ENCODE measurements around the gene LEFTY1. TPM values are rescaled to one million over a fixed set of nuclear protein-coding genes. Genes with fewer than 3 reads are reported as not detected.

Gene LEFTY1
- total and polyA plus RNA-seq, 9 of the 15 experiments (the other 6 are each of a cell fraction or from before 2014, with no cell fraction given) = 0.07 to 0.24 (median 0.17) TPM; not detected in 5

DNA sequence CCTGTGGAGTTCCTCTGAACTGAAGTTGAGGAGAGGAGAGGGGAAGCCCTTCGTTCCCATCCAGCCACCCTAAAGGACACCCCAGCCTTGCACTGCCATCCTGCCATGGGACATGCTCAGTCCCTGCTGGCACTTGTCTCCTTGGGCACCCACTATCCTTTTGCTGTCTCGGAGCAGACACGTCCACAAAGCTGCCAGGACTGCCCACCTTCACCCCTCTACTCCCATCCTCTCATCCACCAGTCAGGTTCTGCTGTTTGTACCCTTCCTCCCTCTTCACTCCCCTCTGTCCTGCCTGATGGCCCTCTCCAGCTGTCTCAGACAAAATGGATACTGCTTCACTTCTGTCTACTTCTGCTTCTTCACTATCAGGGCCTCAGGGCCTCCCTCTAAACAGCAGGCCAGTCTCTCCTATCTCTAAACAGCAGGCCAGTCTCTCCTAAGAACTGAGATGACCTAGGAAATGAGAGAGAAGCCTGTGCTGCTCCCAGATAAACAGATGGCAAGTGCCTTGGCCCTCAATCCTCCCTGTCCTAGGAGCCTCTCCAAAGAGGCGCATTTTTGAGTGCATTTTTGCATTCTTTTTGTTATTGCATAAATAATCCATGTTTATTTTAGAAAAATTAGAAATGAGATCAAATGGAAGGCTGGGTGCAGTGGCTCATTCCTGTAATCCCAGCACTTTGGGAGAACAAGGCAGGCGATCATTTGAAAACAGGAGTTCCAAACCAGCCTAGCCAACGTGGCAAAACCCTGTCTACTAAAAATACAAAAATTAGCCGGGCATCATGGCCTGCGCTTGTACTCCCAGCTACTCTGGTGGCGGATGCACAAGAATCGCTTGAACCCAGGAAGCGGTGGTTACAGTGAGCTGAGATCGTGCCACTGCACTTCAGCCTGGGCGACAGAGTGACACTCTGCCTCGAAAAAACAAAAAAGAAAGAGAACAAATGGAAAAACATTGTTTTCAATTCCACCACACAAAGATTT lies 39.5 kb upstream of the LEFTY1 start (continued):
- peak; percentile 35; the same call in 1 of the 2 replicates for TF ChIP-seq MGA (IDR thresholded peaks at IDR 0.05)
- TF ChIP-seq, protein P1, sequence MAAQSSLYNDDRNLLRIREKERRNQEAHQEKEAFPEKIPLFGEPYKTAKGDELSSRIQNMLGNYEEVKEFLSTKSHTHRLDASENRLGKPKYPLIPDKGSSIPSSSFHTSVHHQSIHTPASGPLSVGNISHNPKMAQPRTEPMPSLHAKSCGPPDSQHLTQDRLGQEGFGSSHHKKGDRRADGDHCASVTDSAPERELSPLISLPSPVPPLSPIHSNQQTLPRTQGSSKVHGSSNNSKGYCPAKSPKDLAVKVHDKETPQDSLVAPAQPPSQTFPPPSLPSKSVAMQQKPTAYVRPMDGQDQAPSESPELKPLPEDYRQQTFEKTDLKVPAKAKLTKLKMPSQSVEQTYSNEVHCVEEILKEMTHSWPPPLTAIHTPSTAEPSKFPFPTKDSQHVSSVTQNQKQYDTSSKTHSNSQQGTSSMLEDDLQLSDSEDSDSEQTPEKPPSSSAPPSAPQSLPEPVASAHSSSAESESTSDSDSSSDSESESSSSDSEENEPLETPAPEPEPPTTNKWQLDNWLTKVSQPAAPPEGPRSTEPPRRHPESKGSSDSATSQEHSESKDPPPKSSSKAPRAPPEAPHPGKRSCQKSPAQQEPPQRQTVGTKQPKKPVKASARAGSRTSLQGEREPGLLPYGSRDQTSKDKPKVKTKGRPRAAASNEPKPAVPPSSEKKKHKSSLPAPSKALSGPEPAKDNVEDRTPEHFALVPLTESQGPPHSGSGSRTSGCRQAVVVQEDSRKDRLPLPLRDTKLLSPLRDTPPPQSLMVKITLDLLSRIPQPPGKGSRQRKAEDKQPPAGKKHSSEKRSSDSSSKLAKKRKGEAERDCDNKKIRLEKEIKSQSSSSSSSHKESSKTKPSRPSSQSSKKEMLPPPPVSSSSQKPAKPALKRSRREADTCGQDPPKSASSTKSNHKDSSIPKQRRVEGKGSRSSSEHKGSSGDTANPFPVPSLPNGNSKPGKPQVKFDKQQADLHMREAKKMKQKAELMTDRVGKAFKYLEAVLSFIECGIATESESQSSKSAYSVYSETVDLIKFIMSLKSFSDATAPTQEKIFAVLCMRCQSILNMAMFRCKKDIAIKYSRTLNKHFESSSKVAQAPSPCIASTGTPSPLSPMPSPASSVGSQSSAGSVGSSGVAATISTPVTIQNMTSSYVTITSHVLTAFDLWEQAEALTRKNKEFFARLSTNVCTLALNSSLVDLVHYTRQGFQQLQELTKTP (IDR thresholded peaks at IDR 0.05; ENCODE audit: low read depth in 1 of 2, partially characterized antibody in 2 of 2) = peak in 1 of 2 experiments; percentile 93
- TF ChIP-seq, protein P2, sequence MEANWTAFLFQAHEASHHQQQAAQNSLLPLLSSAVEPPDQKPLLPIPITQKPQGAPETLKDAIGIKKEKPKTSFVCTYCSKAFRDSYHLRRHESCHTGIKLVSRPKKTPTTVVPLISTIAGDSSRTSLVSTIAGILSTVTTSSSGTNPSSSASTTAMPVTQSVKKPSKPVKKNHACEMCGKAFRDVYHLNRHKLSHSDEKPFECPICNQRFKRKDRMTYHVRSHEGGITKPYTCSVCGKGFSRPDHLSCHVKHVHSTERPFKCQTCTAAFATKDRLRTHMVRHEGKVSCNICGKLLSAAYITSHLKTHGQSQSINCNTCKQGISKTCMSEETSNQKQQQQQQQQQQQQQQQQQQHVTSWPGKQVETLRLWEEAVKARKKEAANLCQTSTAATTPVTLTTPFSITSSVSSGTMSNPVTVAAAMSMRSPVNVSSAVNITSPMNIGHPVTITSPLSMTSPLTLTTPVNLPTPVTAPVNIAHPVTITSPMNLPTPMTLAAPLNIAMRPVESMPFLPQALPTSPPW (CRISPR knock-in tag; IDR thresholded peaks at IDR 0.05) = peak; percentile 89
- TF ChIP-seq ZNF408 (CRISPR knock-in tag; IDR thresholded peaks at IDR 0.05; ENCODE audit: low read depth) = no peak
- TF ChIP-seq ATF7 (IDR thresholded peaks at IDR 0.05) = peak; percentile 80
- TF ChIP-seq, protein P3, sequence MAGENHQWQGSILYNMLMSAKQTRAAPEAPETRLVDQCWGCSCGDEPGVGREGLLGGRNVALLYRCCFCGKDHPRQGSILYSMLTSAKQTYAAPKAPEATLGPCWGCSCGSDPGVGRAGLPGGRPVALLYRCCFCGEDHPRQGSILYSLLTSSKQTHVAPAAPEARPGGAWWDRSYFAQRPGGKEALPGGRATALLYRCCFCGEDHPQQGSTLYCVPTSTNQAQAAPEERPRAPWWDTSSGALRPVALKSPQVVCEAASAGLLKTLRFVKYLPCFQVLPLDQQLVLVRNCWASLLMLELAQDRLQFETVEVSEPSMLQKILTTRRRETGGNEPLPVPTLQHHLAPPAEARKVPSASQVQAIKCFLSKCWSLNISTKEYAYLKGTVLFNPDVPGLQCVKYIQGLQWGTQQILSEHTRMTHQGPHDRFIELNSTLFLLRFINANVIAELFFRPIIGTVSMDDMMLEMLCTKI (IDR thresholded peaks at IDR 0.05; ENCODE audit: partially characterized antibody) = no peak

Data from K562 (cell line).